Chondrocyte (in vitro differentiated cells): ENCODE measurements around the gene RABIF. TPM values are rescaled to one million over a fixed set of nuclear protein-coding genes. Genes with fewer than 3 reads are reported as not detected.

Experiments
- DNase-seq: peaks from one replicate; pipeline ENCODE4 v3.0.0; 2021; ENCODE audit warnings: mixed read lengths, low spot score
- H3K27ac Mint-ChIP-seq: one replicate; pipeline ENCODE4 v1.8.0; 2021; ENCODE audit warnings: mild to moderate bottlenecking, moderate library complexity, mixed read lengths; ENCODE audit not compliant: unreplicated experiment
- H3K27me3 Mint-ChIP-seq: 2 replicates; pipeline ENCODE4 v1.8.0; 2021; ENCODE audit warnings: low read depth, mixed read lengths
- H3K36me3 Mint-ChIP-seq: 2 replicates; pipeline ENCODE4 v1.8.0; 2021; ENCODE audit warnings: low read depth, mixed read lengths
- H3K4me1 Mint-ChIP-seq: 2 replicates; pipeline ENCODE4 v1.8.0; 2021; ENCODE audit warnings: low read depth, mild to moderate bottlenecking, mixed read lengths
- H3K4me3 Mint-ChIP-seq: one replicate; pipeline ENCODE4 v1.8.0; 2021; ENCODE audit warnings: mild to moderate bottlenecking, moderate library complexity, mixed read lengths; ENCODE audit not compliant: unreplicated experiment
- H3K9me3 Mint-ChIP-seq: 2 replicates; pipeline ENCODE4 v1.8.0; 2021; ENCODE audit warnings: low read depth, mixed read lengths
- total RNA-seq: library from RNA; stranded (reverse); gene quantifications from 3 replicates; pipeline ENCODE4 v1.2.1, GENCODE V29; 2021
- TF ChIP-seq, protein P1 (sequence below): fragments of 200-600 bp; sonication (generic); IDR thresholded peaks from 2 replicates; pipeline ENCODE4 v1.5.0; 2021; ENCODE audit warnings: antibody characterized with exemption, mild to moderate bottlenecking, moderate library complexity

The RABIF gene
- total RNA-seq, 1 donor from 2014 or later: 15.3 TPM

DNA sequence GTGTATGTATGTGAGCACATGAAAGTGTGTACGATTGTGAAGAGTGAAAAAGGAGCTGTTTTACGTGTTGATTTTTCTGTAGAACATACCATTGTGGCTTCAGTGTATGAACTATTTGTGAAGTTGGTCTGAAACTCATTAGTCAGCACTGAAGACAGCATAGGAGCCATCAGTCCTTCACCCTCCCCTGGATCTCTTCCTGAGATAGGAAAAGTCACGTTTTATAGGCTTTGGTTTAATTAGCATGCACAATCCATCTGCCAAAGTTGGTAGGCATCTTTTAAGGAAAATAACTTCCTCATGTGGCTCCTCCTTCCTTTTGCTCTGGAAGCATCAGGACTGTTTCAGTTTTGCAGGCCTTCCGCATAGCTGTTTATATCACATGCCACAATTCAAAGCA is 1.4 kb upstream of the RABIF start:
- Mint-ChIP-seq H3K27me3 (no peaks in the 10 kb centered on the region), H3K4me3 (no peak overlapping the region), H3K27ac (no peak overlapping the region), H3K9me3 (no peaks in the 10 kb centered on the region), H3K36me3 (peaks cover 18% of the 10 kb centered on the region), H3K4me1 (peaks cover 15% of the 10 kb centered on the region)
- no peak for DNase-seq
- TF ChIP-seq, protein P1, sequence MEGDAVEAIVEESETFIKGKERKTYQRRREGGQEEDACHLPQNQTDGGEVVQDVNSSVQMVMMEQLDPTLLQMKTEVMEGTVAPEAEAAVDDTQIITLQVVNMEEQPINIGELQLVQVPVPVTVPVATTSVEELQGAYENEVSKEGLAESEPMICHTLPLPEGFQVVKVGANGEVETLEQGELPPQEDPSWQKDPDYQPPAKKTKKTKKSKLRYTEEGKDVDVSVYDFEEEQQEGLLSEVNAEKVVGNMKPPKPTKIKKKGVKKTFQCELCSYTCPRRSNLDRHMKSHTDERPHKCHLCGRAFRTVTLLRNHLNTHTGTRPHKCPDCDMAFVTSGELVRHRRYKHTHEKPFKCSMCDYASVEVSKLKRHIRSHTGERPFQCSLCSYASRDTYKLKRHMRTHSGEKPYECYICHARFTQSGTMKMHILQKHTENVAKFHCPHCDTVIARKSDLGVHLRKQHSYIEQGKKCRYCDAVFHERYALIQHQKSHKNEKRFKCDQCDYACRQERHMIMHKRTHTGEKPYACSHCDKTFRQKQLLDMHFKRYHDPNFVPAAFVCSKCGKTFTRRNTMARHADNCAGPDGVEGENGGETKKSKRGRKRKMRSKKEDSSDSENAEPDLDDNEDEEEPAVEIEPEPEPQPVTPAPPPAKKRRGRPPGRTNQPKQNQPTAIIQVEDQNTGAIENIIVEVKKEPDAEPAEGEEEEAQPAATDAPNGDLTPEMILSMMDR: no peak

DNA sequence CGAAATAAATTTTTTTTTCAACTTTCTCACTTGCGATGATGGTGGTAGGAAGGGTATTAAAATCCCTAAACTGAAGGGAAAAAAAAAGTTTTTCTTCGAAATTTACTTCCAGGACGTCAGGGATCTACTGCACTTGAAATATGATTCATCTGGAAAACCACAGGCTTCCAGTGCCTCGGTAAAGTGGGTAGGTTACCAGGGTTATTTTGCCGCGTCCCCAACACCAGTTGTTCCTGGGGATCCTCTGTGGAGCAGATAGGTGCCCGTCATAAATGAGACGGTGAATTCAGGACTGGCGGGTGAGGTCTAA is 773 bp downstream of the RABIF start:
- Mint-ChIP-seq H3K4me3 (peak overlapping the region; percentile 89), H3K27ac (peak overlapping the region; percentile 87), H3K9me3 (no peaks in the 10 kb centered on the region), H3K36me3 (peaks cover 10% of the 10 kb centered on the region), H3K4me1 (peaks cover 15% of the 10 kb centered on the region), H3K27me3 (no peaks in the 10 kb centered on the region)
- TF ChIP-seq, protein P1: no peak
- no peak for DNase-seq

DNA sequence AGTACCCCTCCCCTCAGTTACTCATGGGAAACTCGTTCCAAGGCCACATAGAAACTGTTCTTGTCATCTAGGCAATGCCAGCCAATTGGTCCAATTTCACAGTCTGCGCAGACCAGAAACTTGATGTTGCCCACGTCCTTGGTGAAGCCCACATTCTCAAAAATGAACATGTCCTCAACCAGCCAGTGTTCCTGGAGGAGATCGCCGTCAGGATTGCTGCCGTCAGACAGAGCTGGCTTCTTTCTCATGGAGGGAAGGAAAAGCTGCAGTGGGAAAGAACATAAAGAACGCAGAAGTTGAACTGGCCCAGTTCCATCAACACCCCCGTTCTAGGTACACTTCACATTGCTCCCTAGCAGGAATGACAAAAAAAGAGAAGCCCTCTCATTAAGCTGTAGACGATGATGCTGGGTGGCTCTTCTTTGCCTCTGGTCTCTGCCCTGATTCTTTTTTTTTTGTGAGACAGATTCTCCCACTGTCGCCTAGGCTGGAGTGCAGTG is 7.9 kb downstream of the RABIF start:
- H3K36me3 Mint-ChIP-seq: peaks cover 11% of the 10 kb centered on the region
- TF ChIP-seq, protein P1: no peak
- no peaks in the 10 kb centered on the region for H3K4me1 Mint-ChIP-seq
- H3K9me3 Mint-ChIP-seq: no peaks in the 10 kb centered on the region
- no peak overlapping the region for H3K27ac Mint-ChIP-seq
- no peaks in the 10 kb centered on the region for H3K27me3 Mint-ChIP-seq
- no peak overlapping the region for H3K4me3 Mint-ChIP-seq
- DNase-seq: no peak

DNA sequence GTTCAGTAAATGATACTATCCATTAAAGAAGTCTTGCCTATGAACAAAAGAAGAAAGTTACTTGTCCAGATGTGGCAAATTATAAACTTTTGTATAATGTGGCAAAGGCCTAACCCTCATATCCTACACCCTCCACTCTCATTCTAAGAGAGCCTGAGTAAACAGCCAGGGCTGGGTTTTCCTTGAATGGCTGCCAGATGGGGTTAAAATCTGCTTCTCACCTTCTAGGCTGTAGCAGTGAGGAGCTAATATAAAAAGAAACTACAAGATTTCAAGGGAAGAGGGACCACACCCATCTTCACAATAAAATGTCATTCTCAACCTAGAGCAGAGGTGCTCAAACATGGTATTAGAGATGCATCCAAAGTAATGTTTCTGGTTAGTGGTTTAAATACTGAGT is 8.9 kb downstream of the RABIF start:
- Mint-ChIP-seq H3K4me1 (no peaks in the 10 kb centered on the region), H3K4me3 (no peak overlapping the region)
- TF ChIP-seq, protein P1: no peak

DNA sequence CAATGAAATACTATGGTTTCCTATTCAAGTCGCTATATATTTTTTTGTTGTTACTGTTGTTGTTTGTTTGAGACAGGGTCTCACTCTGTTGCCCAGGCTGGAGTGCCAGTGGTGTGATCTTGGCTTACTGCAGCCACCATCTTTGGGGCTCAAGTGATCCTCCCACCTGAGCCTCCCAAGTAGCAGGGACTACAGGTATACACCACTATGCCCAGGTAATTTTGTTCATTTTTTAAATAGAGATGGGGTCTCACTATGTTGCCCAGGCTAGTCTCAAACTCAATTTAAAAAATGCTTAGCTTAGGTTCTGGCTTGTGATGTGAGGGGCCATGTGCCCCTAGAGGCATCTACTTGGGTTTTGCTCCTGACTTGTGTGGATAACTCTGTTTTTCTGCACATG is 9.8 kb downstream of the RABIF start:
- H3K4me3 Mint-ChIP-seq: no peak overlapping the region
- no peak overlapping the region for H3K27ac Mint-ChIP-seq
- no peaks in the 10 kb centered on the region for H3K9me3 Mint-ChIP-seq
- H3K36me3 Mint-ChIP-seq: peaks cover 11% of the 10 kb centered on the region
- TF ChIP-seq, protein P1: no peak
- H3K27me3 Mint-ChIP-seq: no peaks in the 10 kb centered on the region
- H3K4me1 Mint-ChIP-seq: no peaks in the 10 kb centered on the region
- DNase-seq: no peak

More for the DNA sequence above, 8.9 kb downstream of the RABIF start:
- Mint-ChIP-seq H3K9me3 (no peaks in the 10 kb centered on the region), H3K36me3 (peaks cover 11% of the 10 kb centered on the region), H3K27ac (no peak overlapping the region), H3K27me3 (no peaks in the 10 kb centered on the region)
- DNase-seq: no peak
